HepG2 (cell line): ENCODE data around the gene CCNT2. TPM values are rescaled to one million over a fixed set of nuclear protein-coding genes. Genes with fewer than 3 reads are reported as not detected.
A peak's percentile ranks its signal among the peaks of the same experiment; 100 is the strongest.

Experiments
- ATF3 ChIP-seq: sonication (generic); formaldehyde crosslinking; IDR thresholded peaks from 2 replicates; pipeline ENCODE4 v1.4.0; 2020; ENCODE audit warnings: missing genetic modification reagents
- CEBPG ChIP-seq: IDR thresholded peaks from 2 replicates; pipeline ENCODE4 v1.6.1; 2016
- CREM ChIP-seq, 2 experiments: sonication (generic) in 1 of 2; formaldehyde crosslinking in 1 of 2; IDR thresholded peaks; 2 replicates each; pipeline versions ENCODE4 v1.4.0 to v1.6.1; 2016 to 2020; ENCODE audit warnings: antibody characterized with exemption in 1 of 2, mild to moderate bottlenecking in 1 of 2, missing genetic modification reagents in 1 of 2
- HOMEZ ChIP-seq: IDR thresholded peaks from 2 replicates; pipeline ENCODE4 v1.6.1; 2016; ENCODE audit warnings: low read depth
- ISX ChIP-seq: sonication (generic); formaldehyde crosslinking; conservative IDR thresholded peaks from 2 replicates; pipeline ENCODE4 v1.5.0; 2020; ENCODE audit warnings: missing genetic modification reagents
- KAT7 ChIP-seq: IDR thresholded peaks from 2 replicates; pipeline ENCODE4 v1.6.1; 2018; ENCODE audit warnings: borderline replicate concordance, missing compliant biosample characterization
- MBD4 ChIP-seq: IDR thresholded peaks from 2 replicates; pipeline ENCODE4 v1.6.1; 2012; ENCODE audit warnings: low read length, inconsistent platforms, borderline replicate concordance
- MED13 ChIP-seq: sonication (generic); formaldehyde crosslinking; IDR thresholded peaks from 2 replicates; pipeline ENCODE4 v1.5.0; 2020; ENCODE audit warnings: missing genetic modification reagents
- NCOR1 ChIP-seq: fragments of 200-600 bp; sonication (generic); IDR thresholded peaks from 2 replicates; pipeline ENCODE4 v1.7.0; 2017; ENCODE audit warnings: antibody characterized with exemption, low read length, borderline replicate concordance
- PAX8 ChIP-seq: sonication (generic); formaldehyde crosslinking; IDR thresholded peaks from 2 replicates; pipeline ENCODE4 v1.8.0; 2022; ENCODE audit warnings: mild to moderate bottlenecking, missing genetic modification reagents, borderline replicate concordance
- POLR2AphosphoS2 ChIP-seq: IDR thresholded peaks from 2 replicates; pipeline ENCODE4 v1.6.1; 2011; ENCODE audit warnings: low read depth, low read length, improper control_type of control experiment
- ZNF17 ChIP-seq: sonication (generic); formaldehyde crosslinking; IDR thresholded peaks from 2 replicates; pipeline ENCODE4 v1.5.0; 2020; ENCODE audit warnings: mild to moderate bottlenecking, missing genetic modification reagents
- ZNF180 ChIP-seq: sonication (generic); formaldehyde crosslinking; IDR thresholded peaks from 2 replicates; pipeline ENCODE4 v1.4.0; 2020; ENCODE audit warnings: low read depth, missing genetic modification reagents, borderline replicate concordance
- ZNF264 ChIP-seq: sonication (generic); formaldehyde crosslinking; IDR thresholded peaks from 2 replicates; pipeline ENCODE4 v1.4.0; 2020; ENCODE audit warnings: missing genetic modification reagents
- ZNF652 ChIP-seq: IDR thresholded peaks from 2 replicates; pipeline ENCODE4 v1.6.1; 2016; ENCODE audit warnings: low read depth, borderline replicate concordance
- polyA plus RNA-seq, 8 experiments: library from polyadenylated mRNA; depleted of rRNA in 3 of 8; stranded (reverse) in 7 of 8; unstranded in 1 of 8; fragments of >200 nt; fragmentation: Illumina TruSeq in 4 of 8; extraction: Trizol in 4 of 8; gene quantifications; 2 replicates each; pipeline versions ENCODE4 v1.2.1 to v1.2.3, GENCODE V29; 2011 to 2016; ENCODE audit warnings: low read depth in 4 of 8, missing spikeins in 1 of 8, mixed read lengths in 1 of 8; ENCODE audit not compliant: insufficient read depth in 1 of 8
- total RNA-seq, 5 experiments: library from RNA; depleted of rRNA; stranded (reverse); fragments of >200 nt; fragmentation: Illumina TruSeq; extraction: Trizol; gene quantifications; 2 replicates each; pipeline ENCODE4 v1.2.3, GENCODE V29; 2016; ENCODE audit warnings: low read depth in 1 of 5
- TF ChIP-seq, protein P1 (sequence below): IDR thresholded peaks from 2 replicates; pipeline ENCODE4 v1.6.1; 2016; ENCODE audit warnings: low read depth, missing genetic modification reagents, missing compliant biosample characterization
- TF ChIP-seq, protein P2 (sequence below): sonication (generic); formaldehyde crosslinking; IDR thresholded peaks from 2 replicates; pipeline ENCODE4 v1.8.0; 2022; ENCODE audit warnings: missing genetic modification reagents, mild to moderate bottlenecking, inconsistent platforms, borderline replicate concordance
- TF ChIP-seq, protein P3 (sequence below): sonication (generic); formaldehyde crosslinking; IDR thresholded peaks from 2 replicates; pipeline ENCODE4 v1.8.1; 2022; ENCODE audit warnings: low read depth, mild to moderate bottlenecking, missing genetic modification reagents

CCNT2 gene
- total and polyA plus RNA-seq, 2 of the 13 experiments (the other 11 are each of a cell fraction or from before 2014, with no cell fraction given): 22.1 to 34.4 TPM

GRCh38 chr2:134917360-134917865 is 1.2 kb upstream of the CCNT2 start (continued):
- TF ChIP-seq, protein P1, sequence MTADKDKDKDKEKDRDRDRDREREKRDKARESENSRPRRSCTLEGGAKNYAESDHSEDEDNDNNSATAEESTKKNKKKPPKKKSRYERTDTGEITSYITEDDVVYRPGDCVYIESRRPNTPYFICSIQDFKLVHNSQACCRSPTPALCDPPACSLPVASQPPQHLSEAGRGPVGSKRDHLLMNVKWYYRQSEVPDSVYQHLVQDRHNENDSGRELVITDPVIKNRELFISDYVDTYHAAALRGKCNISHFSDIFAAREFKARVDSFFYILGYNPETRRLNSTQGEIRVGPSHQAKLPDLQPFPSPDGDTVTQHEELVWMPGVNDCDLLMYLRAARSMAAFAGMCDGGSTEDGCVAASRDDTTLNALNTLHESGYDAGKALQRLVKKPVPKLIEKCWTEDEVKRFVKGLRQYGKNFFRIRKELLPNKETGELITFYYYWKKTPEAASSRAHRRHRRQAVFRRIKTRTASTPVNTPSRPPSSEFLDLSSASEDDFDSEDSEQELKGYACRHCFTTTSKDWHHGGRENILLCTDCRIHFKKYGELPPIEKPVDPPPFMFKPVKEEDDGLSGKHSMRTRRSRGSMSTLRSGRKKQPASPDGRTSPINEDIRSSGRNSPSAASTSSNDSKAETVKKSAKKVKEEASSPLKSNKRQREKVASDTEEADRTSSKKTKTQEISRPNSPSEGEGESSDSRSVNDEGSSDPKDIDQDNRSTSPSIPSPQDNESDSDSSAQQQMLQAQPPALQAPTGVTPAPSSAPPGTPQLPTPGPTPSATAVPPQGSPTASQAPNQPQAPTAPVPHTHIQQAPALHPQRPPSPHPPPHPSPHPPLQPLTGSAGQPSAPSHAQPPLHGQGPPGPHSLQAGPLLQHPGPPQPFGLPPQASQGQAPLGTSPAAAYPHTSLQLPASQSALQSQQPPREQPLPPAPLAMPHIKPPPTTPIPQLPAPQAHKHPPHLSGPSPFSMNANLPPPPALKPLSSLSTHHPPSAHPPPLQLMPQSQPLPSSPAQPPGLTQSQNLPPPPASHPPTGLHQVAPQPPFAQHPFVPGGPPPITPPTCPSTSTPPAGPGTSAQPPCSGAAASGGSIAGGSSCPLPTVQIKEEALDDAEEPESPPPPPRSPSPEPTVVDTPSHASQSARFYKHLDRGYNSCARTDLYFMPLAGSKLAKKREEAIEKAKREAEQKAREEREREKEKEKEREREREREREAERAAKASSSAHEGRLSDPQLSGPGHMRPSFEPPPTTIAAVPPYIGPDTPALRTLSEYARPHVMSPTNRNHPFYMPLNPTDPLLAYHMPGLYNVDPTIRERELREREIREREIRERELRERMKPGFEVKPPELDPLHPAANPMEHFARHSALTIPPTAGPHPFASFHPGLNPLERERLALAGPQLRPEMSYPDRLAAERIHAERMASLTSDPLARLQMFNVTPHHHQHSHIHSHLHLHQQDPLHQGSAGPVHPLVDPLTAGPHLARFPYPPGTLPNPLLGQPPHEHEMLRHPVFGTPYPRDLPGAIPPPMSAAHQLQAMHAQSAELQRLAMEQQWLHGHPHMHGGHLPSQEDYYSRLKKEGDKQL (CRISPR knock-in tag): no peak
- no peak for TF ChIP-seq ZNF180 (CRISPR knock-in tag)
- no peak for TF ChIP-seq POLR2AphosphoS2
- TF ChIP-seq ZNF264: no peak
- no peak for TF ChIP-seq MBD4
- no peak for TF ChIP-seq CREM (IDR thresholded peaks at IDR 0.05)
- no peak for TF ChIP-seq CREM (CRISPR knock-in tag; IDR thresholded peaks at IDR 0.05)
- TF ChIP-seq CEBPG: peak; percentile 68
- TF ChIP-seq ZNF17 (CRISPR knock-in tag): no peak
- TF ChIP-seq PAX8 (CRISPR knock-in tag): no peak
- TF ChIP-seq, protein P2, sequence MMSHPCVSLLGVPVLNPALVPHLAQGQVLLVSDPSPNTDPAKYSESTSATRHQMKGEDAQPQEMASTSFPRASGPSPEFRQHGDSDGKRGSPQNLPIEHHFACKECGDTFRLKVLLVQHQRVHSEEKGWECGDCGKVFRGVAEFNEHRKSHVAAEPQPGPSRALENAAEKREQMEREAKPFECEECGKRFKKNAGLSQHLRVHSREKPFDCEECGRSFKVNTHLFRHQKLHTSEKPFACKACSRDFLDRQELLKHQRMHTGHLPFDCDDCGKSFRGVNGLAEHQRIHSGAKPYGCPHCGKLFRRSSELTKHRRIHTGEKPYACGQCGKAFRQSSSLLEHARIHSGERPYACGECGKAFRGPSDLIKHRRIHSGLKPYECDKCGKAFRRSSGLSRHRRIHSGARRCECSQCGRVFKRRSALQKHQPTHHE (CRISPR knock-in tag): no peak
- no peak for TF ChIP-seq ATF3 (CRISPR knock-in tag)
- TF ChIP-seq ZNF652 (CRISPR knock-in tag): peak; percentile 58; the same call in 1 of the 2 replicates
- TF ChIP-seq NCOR1: no peak
- peak; percentile 42; the same call in 1 of the 2 replicates for TF ChIP-seq KAT7 (CRISPR knock-in tag)
- TF ChIP-seq, protein P3, sequence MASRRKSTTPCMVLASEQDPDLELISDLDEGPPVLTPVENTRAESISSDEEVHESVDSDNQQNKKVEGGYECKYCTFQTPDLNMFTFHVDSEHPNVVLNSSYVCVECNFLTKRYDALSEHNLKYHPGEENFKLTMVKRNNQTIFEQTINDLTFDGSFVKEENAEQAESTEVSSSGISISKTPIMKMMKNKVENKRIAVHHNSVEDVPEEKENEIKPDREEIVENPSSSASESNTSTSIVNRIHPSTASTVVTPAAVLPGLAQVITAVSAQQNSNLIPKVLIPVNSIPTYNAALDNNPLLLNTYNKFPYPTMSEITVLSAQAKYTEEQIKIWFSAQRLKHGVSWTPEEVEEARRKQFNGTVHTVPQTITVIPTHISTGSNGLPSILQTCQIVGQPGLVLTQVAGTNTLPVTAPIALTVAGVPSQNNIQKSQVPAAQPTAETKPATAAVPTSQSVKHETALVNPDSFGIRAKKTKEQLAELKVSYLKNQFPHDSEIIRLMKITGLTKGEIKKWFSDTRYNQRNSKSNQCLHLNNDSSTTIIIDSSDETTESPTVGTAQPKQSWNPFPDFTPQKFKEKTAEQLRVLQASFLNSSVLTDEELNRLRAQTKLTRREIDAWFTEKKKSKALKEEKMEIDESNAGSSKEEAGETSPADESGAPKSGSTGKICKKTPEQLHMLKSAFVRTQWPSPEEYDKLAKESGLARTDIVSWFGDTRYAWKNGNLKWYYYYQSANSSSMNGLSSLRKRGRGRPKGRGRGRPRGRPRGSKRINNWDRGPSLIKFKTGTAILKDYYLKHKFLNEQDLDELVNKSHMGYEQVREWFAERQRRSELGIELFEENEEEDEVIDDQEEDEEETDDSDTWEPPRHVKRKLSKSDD: 0 out of 2 replicates have a peak, but pooled peaks have one; percentile 42
- no peak for TF ChIP-seq ISX (CRISPR knock-in tag)
- no peak for TF ChIP-seq MED13 (CRISPR knock-in tag)
- no peak for TF ChIP-seq HOMEZ (CRISPR knock-in tag)
